Measurements from ENCODE around the gene SEMA5A. TPM values are rescaled to one million over a fixed set of nuclear protein-coding genes. Genes with fewer than 3 reads are reported as not detected.

The SEMA5A gene
- 8.1 TPM in 2 replicates for polyA plus RNA-seq (2014; cell fraction: cytosol; rRNA removed)
- polyA plus RNA-seq (2014; cell fraction: nucleus; rRNA removed) = 3.1 and 4.5 TPM in 2 replicates

- peak; percentile 56 for DNase-seq (ENCODE audit: low spot score)
These were observed at the start of gene SEMA5A for GRCh38 chr5:9545992-9546851. SEMA5A (minus strand) TSS chr5:9546075; CDS start chr5:9379946, 166,129 bp downstream.

- no peak for DNase-seq (ENCODE audit: low spot score)
These were observed 49.0 kb upstream of the SEMA5A start for GRCh38 chr5:9594913-9595312.

GRCh38 chr5:9589049-9589835 lies 43.4 kb upstream of the SEMA5A start:
- DNase-seq (ENCODE audit: low spot score) = no peak

- no peak for DNase-seq (ENCODE audit: low spot score)
These were observed 42.4 kb upstream of the SEMA5A start for GRCh38 chr5:9588254-9588653.

- DNase-seq (ENCODE audit: low spot score) = no peak
These were observed 41.3 kb upstream of the SEMA5A start for GRCh38 chr5:9587135-9587534.

- DNase-seq (ENCODE audit: low spot score) = no peak
These were observed 36.5 kb upstream of the SEMA5A start for GRCh38 chr5:9582406-9582805.

GRCh38 chr5:9573796-9574195 lies 27.9 kb upstream of the SEMA5A start:
- peak; percentile 51 for DNase-seq (ENCODE audit: low spot score)

- no peak for DNase-seq (ENCODE audit: low spot score)
These were observed 26.4 kb upstream of the SEMA5A start for GRCh38 chr5:9572246-9572645.

- no peak for DNase-seq (ENCODE audit: low spot score)
These were observed 25.0 kb upstream of the SEMA5A start for GRCh38 chr5:9570876-9571275.

GRCh38 chr5:9567039-9567438 lies 21.2 kb upstream of the SEMA5A start:
- no peak for DNase-seq (ENCODE audit: low spot score)

GRCh38 chr5:9564752-9565151 lies 18.9 kb upstream of the SEMA5A start:
- no peak for DNase-seq (ENCODE audit: low spot score)

GRCh38 chr5:9562141-9562540 lies 16.3 kb upstream of the SEMA5A start:
- no peak for DNase-seq (ENCODE audit: low spot score)

GRCh38 chr5:9559965-9560364 lies 14.1 kb upstream of the SEMA5A start:
- no peak for DNase-seq (ENCODE audit: low spot score)

- DNase-seq (ENCODE audit: low spot score) = no peak
These were observed 12.6 kb upstream of the SEMA5A start for GRCh38 chr5:9558319-9558965.

GRCh38 chr5:9557696-9558095 lies 11.8 kb upstream of the SEMA5A start:
- DNase-seq (ENCODE audit: low spot score) = no peak

GRCh38 chr5:9555961-9556360 lies 10.1 kb upstream of the SEMA5A start:
- no peak for DNase-seq (ENCODE audit: low spot score)

- no peak for DNase-seq (ENCODE audit: low spot score)
These were observed 8.2 kb upstream of the SEMA5A start for GRCh38 chr5:9554122-9554521.

GRCh38 chr5:9553561-9553960 lies 7.7 kb upstream of the SEMA5A start:
- DNase-seq (ENCODE audit: low spot score) = no peak

GRCh38 chr5:9551567-9552537 lies 6.0 kb upstream of the SEMA5A start:
- no peak for DNase-seq (ENCODE audit: low spot score)

- DNase-seq (ENCODE audit: low spot score) = no peak
These were observed 4.1 kb upstream of the SEMA5A start for GRCh38 chr5:9549941-9550340.
